HFF-Myc (cell line): Measurements from ENCODE around the gene CRMP1.

ENCODE experiments used
- DNase-seq: peaks from one replicate; pipeline ENCODE4 v3.0.0-alpha.2; 2011; ENCODE audit warnings: low read depth; ENCODE audit errors: extremely low read depth
- H3K4me3 ChIP-seq: replicated peaks from 2 replicates; pipeline ENCODE4 v1.5.1; 2011; ENCODE audit warnings: low read depth, mild to moderate bottlenecking, control low read depth, low read length
- TF ChIP-seq, protein P1 (sequence below): IDR thresholded peaks from 2 replicates; pipeline ENCODE4 v1.5.1; 2012; ENCODE audit warnings: mild to moderate bottlenecking, low read depth, low read length, control low read depth; ENCODE audit errors: missing control alignments

Gene CRMP1

DNA sequence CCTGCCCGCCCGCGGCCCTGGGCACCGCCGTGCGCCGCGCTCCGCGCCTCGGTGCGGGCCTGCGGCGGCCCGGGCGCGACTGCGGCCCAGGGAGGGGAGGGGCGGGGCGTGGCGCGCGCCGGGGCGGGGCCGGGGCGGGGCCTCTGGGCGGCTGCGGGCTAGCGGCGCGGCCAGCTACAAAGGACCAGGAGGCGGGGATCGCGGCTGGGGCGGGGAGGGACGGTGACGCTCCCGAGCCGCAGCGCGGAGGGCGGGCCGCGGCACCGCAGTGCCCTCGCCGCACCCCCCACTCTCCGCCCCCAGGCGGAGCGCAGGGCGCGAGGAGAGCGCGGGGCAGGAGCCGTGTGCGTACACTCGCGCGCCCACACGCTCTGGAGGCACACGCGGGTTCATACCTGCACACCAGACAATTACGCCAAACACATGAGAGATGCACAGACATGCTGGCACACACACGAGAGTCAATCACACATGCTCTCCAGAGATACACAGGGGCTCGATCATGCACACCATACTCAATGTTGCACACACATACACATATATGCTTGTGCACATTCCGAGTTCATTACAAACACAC is at the start of gene CRMP1:
CRMP1 (minus strand) TSS at position 83 of the 577 bp plus-strand sequence. CDS start 117 bp downstream, outside the sequence.
- TF ChIP-seq, protein P1, sequence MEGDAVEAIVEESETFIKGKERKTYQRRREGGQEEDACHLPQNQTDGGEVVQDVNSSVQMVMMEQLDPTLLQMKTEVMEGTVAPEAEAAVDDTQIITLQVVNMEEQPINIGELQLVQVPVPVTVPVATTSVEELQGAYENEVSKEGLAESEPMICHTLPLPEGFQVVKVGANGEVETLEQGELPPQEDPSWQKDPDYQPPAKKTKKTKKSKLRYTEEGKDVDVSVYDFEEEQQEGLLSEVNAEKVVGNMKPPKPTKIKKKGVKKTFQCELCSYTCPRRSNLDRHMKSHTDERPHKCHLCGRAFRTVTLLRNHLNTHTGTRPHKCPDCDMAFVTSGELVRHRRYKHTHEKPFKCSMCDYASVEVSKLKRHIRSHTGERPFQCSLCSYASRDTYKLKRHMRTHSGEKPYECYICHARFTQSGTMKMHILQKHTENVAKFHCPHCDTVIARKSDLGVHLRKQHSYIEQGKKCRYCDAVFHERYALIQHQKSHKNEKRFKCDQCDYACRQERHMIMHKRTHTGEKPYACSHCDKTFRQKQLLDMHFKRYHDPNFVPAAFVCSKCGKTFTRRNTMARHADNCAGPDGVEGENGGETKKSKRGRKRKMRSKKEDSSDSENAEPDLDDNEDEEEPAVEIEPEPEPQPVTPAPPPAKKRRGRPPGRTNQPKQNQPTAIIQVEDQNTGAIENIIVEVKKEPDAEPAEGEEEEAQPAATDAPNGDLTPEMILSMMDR = no peak
- no peak within 1 kb of the TSS for H3K4me3 ChIP-seq
- DNase-seq = no peak

DNA sequence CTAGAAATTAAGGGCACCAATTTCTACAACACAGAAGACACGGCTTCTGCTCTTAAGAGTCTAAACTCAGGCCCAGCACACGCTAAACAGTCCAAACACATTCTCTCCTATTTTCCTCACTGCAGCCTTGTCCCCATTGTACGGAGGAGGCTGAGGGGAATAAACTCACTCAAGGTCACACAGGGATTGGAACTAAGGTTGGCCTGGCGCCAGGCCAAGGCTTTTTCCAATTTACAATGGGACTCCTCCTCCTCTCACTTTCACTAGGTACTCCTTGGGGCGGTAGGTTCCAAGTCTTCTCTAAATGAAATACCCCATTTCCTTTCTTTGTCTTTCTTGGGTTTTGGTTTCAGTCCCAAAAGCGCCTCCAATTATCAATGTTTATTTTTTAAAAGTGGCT is 48.7 kb upstream of the CRMP1 start:
- TF ChIP-seq, protein P1 = no peak
- no peak for DNase-seq
- no peak overlapping the region for H3K4me3 ChIP-seq

DNA sequence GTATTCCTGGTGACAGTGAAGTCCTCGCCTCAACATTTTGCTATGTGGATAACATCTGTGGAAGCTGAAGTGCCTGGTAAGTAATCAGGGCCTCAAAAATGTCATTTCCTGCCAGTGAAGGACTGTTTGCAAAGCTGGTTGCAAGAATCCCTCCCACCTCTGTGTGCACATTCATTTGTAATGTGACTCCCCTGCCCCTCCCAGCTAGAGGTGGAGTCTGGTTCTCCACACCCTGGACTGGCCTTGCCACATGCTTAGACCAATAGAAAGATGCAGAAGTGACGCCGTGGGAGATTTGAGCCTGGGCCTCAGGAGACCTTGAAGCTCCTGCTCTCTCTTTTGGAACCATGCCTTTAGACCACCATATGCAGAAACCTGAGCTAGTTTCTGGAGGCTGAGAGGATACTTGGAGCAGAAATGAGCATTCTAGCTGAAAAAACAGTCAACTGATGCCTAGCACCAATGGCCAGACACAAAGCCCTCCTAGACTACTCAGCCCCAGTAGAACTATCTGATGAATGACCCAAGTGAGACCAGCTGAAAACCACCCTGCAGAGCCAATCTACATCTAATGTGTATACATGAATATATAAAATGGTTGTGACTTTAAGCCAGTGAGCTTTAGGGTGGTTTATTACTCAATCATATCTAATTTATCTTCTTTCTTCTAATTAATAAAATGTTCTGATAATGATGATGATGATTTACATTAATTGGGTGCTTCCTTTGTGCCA is 47.8 kb upstream of the CRMP1 start:
- no peak overlapping the region for H3K4me3 ChIP-seq
- DNase-seq = peak; percentile 9
- TF ChIP-seq, protein P1 = no peak

DNA sequence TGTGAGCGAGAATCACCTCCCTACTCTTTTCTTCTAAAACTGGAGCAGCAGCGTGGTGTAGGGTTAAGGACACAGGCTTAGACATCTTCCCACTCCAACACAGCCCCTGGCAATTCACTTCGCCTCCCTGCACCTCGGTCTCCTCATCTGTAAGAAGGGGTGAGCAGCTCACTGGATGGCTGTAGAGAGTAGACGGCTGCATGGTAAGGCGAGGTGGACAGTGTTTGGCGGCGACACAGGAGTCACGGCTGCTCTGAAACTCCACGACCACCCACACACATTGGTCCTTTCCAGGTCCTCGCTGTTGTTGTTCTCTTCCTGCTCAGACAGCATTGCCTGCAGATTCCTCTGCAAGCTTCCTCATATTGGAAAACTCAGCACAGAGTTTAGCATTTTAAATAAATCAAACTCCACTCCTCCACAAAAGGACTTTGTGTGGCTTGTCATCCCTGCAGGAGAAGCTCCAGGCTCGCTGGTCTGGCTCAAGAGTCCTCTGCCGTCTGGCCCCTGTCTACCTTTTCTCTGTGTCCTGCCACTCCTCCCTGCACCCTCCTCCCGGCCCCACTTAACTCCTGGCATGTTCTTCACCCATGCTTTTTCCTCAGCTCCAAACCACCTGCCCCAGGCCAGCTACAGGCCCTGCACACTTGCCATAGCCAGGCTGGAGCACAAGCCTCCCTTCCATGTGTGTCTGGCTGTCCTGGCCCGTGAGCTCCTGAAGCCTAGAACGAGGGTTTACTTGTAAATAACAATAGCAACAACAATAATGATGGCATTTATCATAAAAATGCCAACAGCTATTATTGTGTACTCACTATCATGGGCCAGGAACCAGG is 41.3 kb upstream of the CRMP1 start:
- H3K4me3 ChIP-seq = no peak overlapping the region
- DNase-seq = no peak
- TF ChIP-seq, protein P1 = no peak

DNA sequence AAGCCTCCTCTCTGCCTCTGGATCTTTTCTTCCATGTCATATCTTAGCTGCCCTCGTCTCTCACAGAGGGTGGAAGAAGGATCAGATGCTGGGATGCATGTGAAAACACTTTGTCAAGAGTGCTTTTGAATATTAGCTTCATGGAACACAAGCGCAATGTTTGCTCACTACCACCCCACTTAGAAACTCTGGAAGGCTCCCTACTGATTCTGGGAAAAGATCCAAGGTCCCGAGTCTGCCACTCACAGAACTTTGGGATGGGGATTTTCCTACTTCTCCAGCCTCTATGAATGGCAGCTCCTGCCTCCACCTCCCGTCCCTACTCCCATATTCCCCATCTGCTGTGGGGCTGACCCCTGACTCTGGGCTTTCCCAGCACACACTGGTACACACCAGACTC is 40.2 kb upstream of the CRMP1 start:
- TF ChIP-seq, protein P1 = no peak
- DNase-seq = no peak
- H3K4me3 ChIP-seq = no peak overlapping the region

DNA sequence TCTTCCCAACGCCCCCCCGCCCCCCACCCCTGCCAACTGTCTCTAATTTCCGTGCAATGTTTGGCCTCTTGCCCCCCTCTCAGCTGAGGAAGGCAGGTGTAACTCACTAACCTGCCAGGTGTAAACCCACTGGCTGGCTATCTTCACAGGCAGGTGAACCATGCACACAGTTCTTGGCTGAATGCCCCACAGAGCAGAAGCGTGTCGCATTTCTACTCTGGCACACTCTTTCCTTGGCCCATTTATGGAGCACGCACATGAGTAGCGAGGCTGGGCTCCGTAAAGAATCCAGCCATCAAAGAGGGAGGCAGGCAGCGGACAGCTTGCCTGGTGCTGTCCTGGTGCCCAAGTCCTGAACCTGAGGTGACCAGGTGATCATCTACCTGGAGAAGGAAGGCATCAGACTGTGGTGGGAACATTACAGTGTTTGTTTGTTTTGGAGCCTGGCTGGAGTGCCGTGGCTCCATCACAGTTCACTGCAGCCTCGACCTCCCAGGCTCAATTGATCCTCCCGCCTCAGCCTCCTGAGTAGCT is 39.2 kb upstream of the CRMP1 start:
- no peak overlapping the region for H3K4me3 ChIP-seq
- TF ChIP-seq, protein P1 = no peak
- no peak for DNase-seq
